WTC11 (cell line): ENCODE data around the gene EIF3A. TPM values are rescaled to one million over a fixed set of nuclear protein-coding genes. Genes with fewer than 3 reads are reported as not detected.

Experiments used
- ARID4B ChIP-seq: sonication (generic); formaldehyde crosslinking; IDR thresholded peaks from 2 replicates; pipeline ENCODE4 v1.8.0; 2023; ENCODE audit warnings: missing genetic modification reagents, mild to moderate bottlenecking, borderline replicate concordance
- ATF6 ChIP-seq: sonication (generic); formaldehyde crosslinking; IDR thresholded peaks from 2 replicates; pipeline ENCODE4 v1.8.1; 2023; ENCODE audit warnings: mild to moderate bottlenecking, missing genetic modification reagents
- CDX4 ChIP-seq: fragments of 250-450 bp; sonication (Bioruptor Pico); IDR thresholded peaks from 2 replicates; pipeline ENCODE4 v1.9.0; 2021; ENCODE audit warnings: moderate library complexity, mild to moderate bottlenecking, inconsistent platforms, borderline replicate concordance
- CREM ChIP-seq: sonication (generic); formaldehyde crosslinking; IDR thresholded peaks from 2 replicates; pipeline ENCODE4 v1.8.1; 2022; ENCODE audit warnings: mild to moderate bottlenecking, missing genetic modification reagents, moderate library complexity
- E2F1 ChIP-seq: sonication (generic); formaldehyde crosslinking; IDR thresholded peaks from 2 replicates; pipeline ENCODE4 v1.8.0; 2022; ENCODE audit warnings: mild to moderate bottlenecking, missing genetic modification reagents
- E2F4 ChIP-seq: sonication (generic); formaldehyde crosslinking; IDR thresholded peaks from 2 replicates; pipeline ENCODE4 v1.8.1; 2022; ENCODE audit warnings: low read depth, mild to moderate bottlenecking, moderate library complexity, missing genetic modification reagents, borderline replicate concordance
- ELF4 ChIP-seq: sonication (generic); formaldehyde crosslinking; IDR thresholded peaks from 2 replicates; pipeline ENCODE4 v1.8.1; 2022; ENCODE audit warnings: low read depth, mild to moderate bottlenecking, moderate library complexity, missing genetic modification reagents
- ETV6 ChIP-seq: sonication (generic); formaldehyde crosslinking; IDR thresholded peaks from 2 replicates; pipeline ENCODE4 v1.8.1; 2022; ENCODE audit warnings: mild to moderate bottlenecking, missing genetic modification reagents
- FOXK1 ChIP-seq: sonication (generic); formaldehyde crosslinking; IDR thresholded peaks from 2 replicates; pipeline ENCODE4 v1.8.0; 2022; ENCODE audit warnings: mild to moderate bottlenecking, moderate library complexity, missing genetic modification reagents
- GRHL2 ChIP-seq: fragments of 250-450 bp; sonication (Bioruptor Pico); IDR thresholded peaks from 2 replicates; pipeline ENCODE4 v1.8.0; 2022; ENCODE audit warnings: mild to moderate bottlenecking, moderate library complexity; ENCODE audit not compliant: insufficient replicate concordance, severe bottlenecking
- PRDM15 ChIP-seq: sonication (generic); formaldehyde crosslinking; IDR thresholded peaks from 2 replicates; pipeline ENCODE4 v1.8.0; 2022; ENCODE audit warnings: missing genetic modification reagents
- RELA ChIP-seq: sonication (generic); formaldehyde crosslinking; IDR thresholded peaks from 2 replicates; pipeline ENCODE4 v1.8.1; 2022; ENCODE audit warnings: missing genetic modification reagents, mild to moderate bottlenecking, borderline replicate concordance
- SMAD4 ChIP-seq: sonication (generic); formaldehyde crosslinking; IDR thresholded peaks from 2 replicates; pipeline ENCODE4 v1.8.0; 2022; ENCODE audit warnings: mild to moderate bottlenecking, missing genetic modification reagents
- SOX15 ChIP-seq: fragments of 250-450 bp; sonication (Bioruptor Pico); IDR thresholded peaks from 2 replicates; pipeline ENCODE4 v1.9.0; 2021; ENCODE audit warnings: mild to moderate bottlenecking
- ZBTB21 ChIP-seq: sonication (generic); formaldehyde crosslinking; IDR thresholded peaks from 2 replicates; pipeline ENCODE4 v1.8.1; 2023; ENCODE audit warnings: mild to moderate bottlenecking, missing genetic modification reagents, borderline replicate concordance
- ZNF219 ChIP-seq: sonication (generic); formaldehyde crosslinking; IDR thresholded peaks from 2 replicates; pipeline ENCODE4 v1.8.0; 2023; ENCODE audit warnings: missing genetic modification reagents, mild to moderate bottlenecking, borderline replicate concordance
- ZNF317 ChIP-seq: sonication (generic); formaldehyde crosslinking; IDR thresholded peaks from 2 replicates; pipeline ENCODE4 v1.8.1; 2023; ENCODE audit warnings: low read depth, mild to moderate bottlenecking, moderate library complexity, missing genetic modification reagents, borderline replicate concordance
- ZNF423 ChIP-seq: fragments of 250-450 bp; sonication (Bioruptor Pico); IDR thresholded peaks from 2 replicates; pipeline ENCODE4 v2.1.2; 2022; ENCODE audit warnings: mild to moderate bottlenecking, moderate library complexity
- ZNF425 ChIP-seq: fragments of 250-450 bp; sonication (Bioruptor Pico); conservative IDR thresholded peaks from 2 replicates; pipeline ENCODE4 v1.9.0; 2021; ENCODE audit warnings: mild to moderate bottlenecking
- ZNF671 ChIP-seq: fragments of 250-450 bp; sonication (Bioruptor Pico); IDR thresholded peaks from 2 replicates; pipeline ENCODE4 v1.8.0; 2021; ENCODE audit warnings: mild to moderate bottlenecking
- total RNA-seq: library from RNA; stranded (reverse); gene quantifications from 3 replicates; pipeline ENCODE4 v1.2.3, GENCODE V29; 2021

EIF3A gene
- total RNA-seq, 1 experiment from 2014 or later = 213 TPM

- peak; percentile 63 for TF ChIP-seq ZNF317 (CRISPR knock-in tag)
- 0 out of 2 replicates have a peak, but pooled peaks have one; percentile 18 for TF ChIP-seq ZNF671 (CRISPR knock-in tag)
- no peak for TF ChIP-seq ZNF219 (CRISPR knock-in tag)
- TF ChIP-seq ELF4 = no peak
- no peak for TF ChIP-seq PRDM15 (CRISPR knock-in tag)
- TF ChIP-seq ARID4B = peak; percentile 60; the same call in 1 of the 2 replicates
- no peak for TF ChIP-seq E2F4 (CRISPR knock-in tag)
- no peak for TF ChIP-seq ZBTB21 (CRISPR knock-in tag)
- TF ChIP-seq E2F1 (CRISPR knock-in tag) = 0 out of 2 replicates have a peak, but pooled peaks have one; percentile 29
- peak; percentile 88 for TF ChIP-seq ETV6
- TF ChIP-seq CDX4 (CRISPR knock-in tag) = no peak
- no peak for TF ChIP-seq SMAD4 (CRISPR knock-in tag)
- TF ChIP-seq CREM = 0 out of 2 replicates have a peak, but pooled peaks have one; percentile 34
- no peak for TF ChIP-seq ATF6
- no peak for TF ChIP-seq RELA (CRISPR knock-in tag)
- TF ChIP-seq FOXK1 (CRISPR knock-in tag) = peak; percentile 58; the same call in 1 of the 2 replicates
- TF ChIP-seq GRHL2 (CRISPR knock-in tag) = no peak
- no peak for TF ChIP-seq SOX15 (CRISPR knock-in tag)
- TF ChIP-seq ZNF423 (CRISPR knock-in tag) = peak; percentile 88
- TF ChIP-seq ZNF425 (CRISPR knock-in tag) = 0 out of 2 replicates have a peak, but pooled peaks have one; percentile 40
Observed at GRCh38 chr10:119030421-119031250, 50.0 kb downstream of the EIF3A start (continued).
